CD8-positive, alpha-beta memory T cell (primary cell): Measurements from ENCODE around the gene TMEM203. TPM values are rescaled to one million over a fixed set of nuclear protein-coding genes. Genes with fewer than 3 reads are reported as not detected.
A peak's percentile ranks its signal among the peaks of the same experiment; 100 is the strongest.

ENCODE experiments used
- CTCF ChIA-PET: fragments of 350-600 bp; sonication (Branson Sonifier 250); formaldehyde crosslinking; loops from one replicate; lab custom pipeline; 2021; ENCODE audit warnings: antibody characterized with exemption; lab: Charles Lee
- POLR2A ChIA-PET: fragments of 350-600 bp; sonication (Branson Sonifier 250); formaldehyde crosslinking; loops from one replicate; lab custom pipeline; 2021; ENCODE audit warnings: antibody characterized with exemption; lab: Charles Lee
- DNase-seq, 5 donors: peaks; one replicate each; pipeline versions ENCODE4 v3.0.0 to v3.0.0-alpha.2; 2020 to 2022; ENCODE audit warnings: mixed read lengths in 1 of 5
- H3K27ac ChIP-seq: one replicate; pipeline ENCODE4 v1.7.0; 2013; ENCODE audit warnings: low read depth, mild to moderate bottlenecking, low read length, moderate library complexity
- H3K27me3 ChIP-seq: 2 replicates; pipeline ENCODE4 v1.7.0; 2013; ENCODE audit warnings: low read length, mild to moderate bottlenecking; ENCODE audit not compliant: insufficient read depth, poor library complexity, severe bottlenecking
- H3K36me3 ChIP-seq: 2 replicates; pipeline ENCODE4 v1.7.0; 2013; ENCODE audit warnings: mild to moderate bottlenecking, low read length, moderate library complexity; ENCODE audit not compliant: insufficient read depth
- H3K4me1 ChIP-seq: 2 replicates; pipeline ENCODE4 v1.7.0; 2013; ENCODE audit warnings: mild to moderate bottlenecking, low read length, moderate library complexity; ENCODE audit not compliant: insufficient read depth
- H3K4me3 ChIP-seq: 2 replicates; pipeline ENCODE4 v1.7.0; 2013; ENCODE audit warnings: mild to moderate bottlenecking, low read length
- H3K9me3 ChIP-seq: 2 replicates; pipeline ENCODE4 v1.7.0; 2013; ENCODE audit warnings: mild to moderate bottlenecking, low read length
- H3K27ac Mint-ChIP-seq, 8 donors: one replicate each; pipeline ENCODE4 v1.8.0; 2020 to 2021; ENCODE audit warnings: mixed read lengths in 8 of 8, mild to moderate bottlenecking in 6 of 8, inconsistent platforms in 3 of 8, moderate library complexity in 3 of 8
- H3K27me3 Mint-ChIP-seq, 2 donors: one replicate each; pipeline ENCODE4 v1.8.0; 2020 to 2021; ENCODE audit warnings: mixed read lengths in 2 of 2, mild to moderate bottlenecking in 1 of 2, moderate library complexity in 1 of 2
- H3K36me3 Mint-ChIP-seq, 3 donors: one replicate each; pipeline ENCODE4 v1.8.0; 2020 to 2021; ENCODE audit warnings: mixed read lengths in 3 of 3, inconsistent platforms in 1 of 3, mild to moderate bottlenecking in 1 of 3
- H3K4me1 Mint-ChIP-seq, 3 donors: one replicate each; pipeline ENCODE4 v1.8.0; 2020 to 2021; ENCODE audit warnings: mixed read lengths in 3 of 3, inconsistent platforms in 1 of 3, mild to moderate bottlenecking in 1 of 3
- H3K4me3 Mint-ChIP-seq, 7 donors: one replicate each; pipeline ENCODE4 v1.8.0; 2020 to 2021; ENCODE audit warnings: mixed read lengths in 7 of 7, mild to moderate bottlenecking in 6 of 7, moderate library complexity in 4 of 7, inconsistent platforms in 2 of 7
- H3K9me3 Mint-ChIP-seq, 5 donors: one replicate each; pipeline ENCODE4 v1.8.0; 2020 to 2022; ENCODE audit warnings: mixed read lengths in 5 of 5, mild to moderate bottlenecking in 3 of 5, moderate library complexity in 2 of 5, inconsistent platforms in 1 of 5
- polyA plus RNA-seq: library from polyadenylated mRNA; unstranded; fragments of 300-500 nt; fragmentation: Illumina TruSeq; gene quantifications from one replicate; pipeline ENCODE4 v1.2.3, GENCODE V29; 2021
- total RNA-seq, 2 experiments: library from RNA; stranded (reverse); gene quantifications; one replicate each; pipeline ENCODE4 v1.2.3, GENCODE V29; 2021

Gene TMEM203
- total RNA-seq = 10 to 100 TPM; 51.5 to 53.9 TPM
- polyA plus RNA-seq = 134 TPM

GRCh38 chr9:137205126-137206069 lies at the start of gene TMEM203, which contains the start of gene NDOR1:
Gene TMEM203 (minus strand): TSS chr9:137205648. CDS start chr9:137205414, 234 bp downstream.
Gene NDOR1 (plus strand): TSS chr9:137205700. CDS start chr9:137205778, 78 bp downstream.
- ChIA-PET POLR2A (interaction anchor here (0.9 to 2.8 kb wide), 5 partner anchors 16 to 110 kb away, joined by 3 to 11 read pairs (median 3); partner anchors contain the start of gene TUBB4B), CTCF (interaction anchor here (1.1 to 1.9 kb wide), 3 partner anchors 16 to 159 kb away, joined by 3 to 6 read pairs (median 3); partner anchors contain the start of gene SSNA1)
- no peaks in the 10 kb centered on the region for H3K27me3 ChIP-seq
- peak; percentile 87 to 95 (median 92) for DNase-seq
- peak within 1 kb of the TSS; percentile 89 to 96 (median 91) for H3K4me3 Mint-ChIP-seq
- no peaks in the 10 kb centered on the region for H3K9me3 ChIP-seq
- H3K27ac Mint-ChIP-seq = peak within 1 kb of the TSS; percentile 88 to 96 (median 95)
- H3K4me3 ChIP-seq = peak within 1 kb of the TSS; percentile 97
- H3K4me1 ChIP-seq = peaks cover 40% of the 10 kb centered on the region
- H3K27ac ChIP-seq = peak within 1 kb of the TSS; percentile 85
- H3K9me3 Mint-ChIP-seq = no peaks in the 10 kb centered on the region
- H3K4me1 Mint-ChIP-seq = peaks cover 38 to 54% (median 41%) of the 10 kb centered on the region in 3 donors
- H3K36me3 ChIP-seq = peaks cover 5% of the 10 kb centered on the region
- H3K27me3 Mint-ChIP-seq = peaks cover 0 to 1% of the 10 kb centered on the region in 2 donors
- H3K36me3 Mint-ChIP-seq = peaks cover 0 to 21% (median 7%) of the 10 kb centered on the region in 3 donors

- peaks cover 0 to 29% (median 0%) of the 10 kb centered on the region in 3 donors for H3K36me3 Mint-ChIP-seq
- peak within 1 kb of the TSS; percentile 86 to 96 (median 88) for H3K4me3 Mint-ChIP-seq
- peak; percentile 94 to 97 (median 95) for DNase-seq
- Histone ChIP-seq H3K4me1 (peaks cover 18% of the 10 kb centered on the region), H3K9me3 (no peaks in the 10 kb centered on the region), H3K27ac (peak within 1 kb of the TSS; percentile 73), H3K27me3 (no peaks in the 10 kb centered on the region), H3K4me3 (peak within 1 kb of the TSS; percentile 77), H3K36me3 (no peaks in the 10 kb centered on the region)
- H3K27me3 Mint-ChIP-seq = no peaks in the 10 kb centered on the region
- CTCF ChIA-PET = interaction anchor here (1.2 to 6.2 kb wide), 6 partner anchors 14 to 169 kb away, joined by 3 to 43 read pairs (median 8); partner anchors contain the start of genes EXD3, NOXA1 and TUBB4B
- H3K27ac Mint-ChIP-seq = peak within 1 kb of the TSS in 7 of 8 donors; percentile 61 to 97 (median 84)
- H3K9me3 Mint-ChIP-seq = no peaks in the 10 kb centered on the region
- H3K4me1 Mint-ChIP-seq = peaks cover 8 to 25% (median 11%) of the 10 kb centered on the region in 3 donors
- POLR2A ChIA-PET = interaction anchor here (1.0 to 5.4 kb wide), 5 partner anchors 13 to 160 kb away, joined by 3 to 83 read pairs (median 4); partner anchors contain the start of genes NDOR1, TMEM203, TPRN and TUBB4B
Measured at GRCh38 chr9:137254624-137255447, 49.4 kb upstream of the TMEM203 start, which contains the start of gene NELFB. Gene NELFB (plus strand): TSS chr9:137255327.

DNA sequence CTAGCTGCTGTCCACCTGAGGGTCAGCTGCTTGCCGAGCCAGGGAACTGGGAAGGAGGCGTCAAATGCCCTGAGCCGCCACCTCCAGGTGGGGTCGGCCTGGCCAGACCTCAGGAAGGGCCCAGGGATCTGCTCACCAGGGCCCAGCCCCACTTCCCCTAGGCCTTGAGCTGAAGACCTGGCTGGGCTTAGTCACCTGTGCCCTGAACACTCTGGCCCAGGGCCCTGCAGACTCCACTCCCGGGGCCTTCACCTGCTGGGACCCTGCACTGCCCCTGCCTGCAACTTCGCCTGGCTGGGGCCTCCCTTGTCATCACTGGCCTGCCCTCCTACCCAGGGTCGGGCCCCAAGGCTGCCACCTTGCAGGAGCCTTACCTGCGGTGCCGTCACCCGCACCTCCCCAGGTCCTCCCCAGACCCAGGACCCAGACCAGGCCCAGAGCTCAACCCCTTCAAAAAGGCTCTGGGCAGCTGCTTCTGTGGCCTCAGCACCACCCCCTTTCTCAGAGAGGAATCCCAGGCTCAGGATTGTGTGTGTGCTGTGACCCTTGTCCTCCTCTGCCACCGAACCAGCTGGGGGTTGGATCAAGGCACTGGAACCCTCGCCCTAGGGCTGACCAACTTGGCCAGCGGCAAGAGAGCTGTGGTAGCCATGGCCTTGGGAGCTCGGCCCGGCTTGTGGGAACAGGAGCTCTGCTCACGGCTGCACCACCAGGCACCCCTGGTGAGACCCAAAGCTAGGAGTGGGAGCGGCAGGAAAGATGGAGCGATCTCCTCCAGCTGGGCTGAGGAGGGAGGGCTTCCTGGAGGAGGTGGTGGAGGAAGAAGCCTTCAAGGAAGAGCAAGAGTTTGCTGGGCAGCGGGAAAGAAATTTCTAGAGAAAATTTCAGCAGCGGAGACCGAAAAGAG lies 48.5 kb upstream of the TMEM203 start:
- H3K27me3 ChIP-seq = no peaks in the 10 kb centered on the region
- no peak overlapping the region for H3K4me3 ChIP-seq
- H3K27ac Mint-ChIP-seq = peak overlapping the region in 6 of 8 donors; percentile 57 to 97 (median 74)
- H3K4me1 Mint-ChIP-seq = peaks cover 8 to 22% (median 11%) of the 10 kb centered on the region in 3 donors
- peak overlapping the region; percentile 73 to 96 (median 87) for H3K4me3 Mint-ChIP-seq
- H3K36me3 Mint-ChIP-seq = peaks cover 0 to 24% (median 0%) of the 10 kb centered on the region in 3 donors
- peaks cover 18% of the 10 kb centered on the region for H3K4me1 ChIP-seq
- no peaks in the 10 kb centered on the region for H3K36me3 ChIP-seq
- no peaks in the 10 kb centered on the region for H3K9me3 Mint-ChIP-seq
- no peaks in the 10 kb centered on the region for H3K27me3 Mint-ChIP-seq
- no peak for DNase-seq
- POLR2A ChIA-PET = interaction anchor here (1.0 to 5.4 kb wide), 5 partner anchors 13 to 159 kb away, joined by 3 to 83 read pairs (median 4); partner anchors contain the start of genes NDOR1, TMEM203, TPRN and TUBB4B
- H3K27ac ChIP-seq = peak overlapping the region; percentile 61
- no peaks in the 10 kb centered on the region for H3K9me3 ChIP-seq
- CTCF ChIA-PET = interaction anchor here (1.2 to 6.2 kb wide), 4 partner anchors 13 to 124 kb away, joined by 3 to 43 read pairs (median 12); partner anchors contain the start of gene TUBB4B

GRCh38 chr9:137252555-137253506 lies 47.4 kb upstream of the TMEM203 start:
- ChIA-PET POLR2A (interaction anchor here (5.4 kb wide), 1 partner anchor 11 kb away, joined by 83 read pairs; the partner anchor contains the start of gene TUBB4B), CTCF (interaction anchor here (2.1 to 6.2 kb wide), 2 partner anchors 12 to 16 kb away, joined by 10 to 43 read pairs; partner anchors contain the start of gene TUBB4B)
- no peak overlapping the region for H3K4me3 ChIP-seq
- peaks cover 18% of the 10 kb centered on the region for H3K4me1 ChIP-seq
- Mint-ChIP-seq H3K36me3 (peaks cover 0 to 14% (median 0%) of the 10 kb centered on the region in 3 donors), H3K4me1 (peaks cover 8 to 22% (median 11%) of the 10 kb centered on the region in 3 donors), H3K27ac (no peak overlapping the region), H3K9me3 (no peaks in the 10 kb centered on the region), H3K27me3 (no peaks in the 10 kb centered on the region), H3K4me3 (peak overlapping the region in 1 of 7 donors; percentile 52)
- no peak overlapping the region for H3K27ac ChIP-seq
- H3K36me3 ChIP-seq = no peaks in the 10 kb centered on the region
- DNase-seq = no peak
- H3K27me3 ChIP-seq = no peaks in the 10 kb centered on the region
- H3K9me3 ChIP-seq = no peaks in the 10 kb centered on the region

DNA sequence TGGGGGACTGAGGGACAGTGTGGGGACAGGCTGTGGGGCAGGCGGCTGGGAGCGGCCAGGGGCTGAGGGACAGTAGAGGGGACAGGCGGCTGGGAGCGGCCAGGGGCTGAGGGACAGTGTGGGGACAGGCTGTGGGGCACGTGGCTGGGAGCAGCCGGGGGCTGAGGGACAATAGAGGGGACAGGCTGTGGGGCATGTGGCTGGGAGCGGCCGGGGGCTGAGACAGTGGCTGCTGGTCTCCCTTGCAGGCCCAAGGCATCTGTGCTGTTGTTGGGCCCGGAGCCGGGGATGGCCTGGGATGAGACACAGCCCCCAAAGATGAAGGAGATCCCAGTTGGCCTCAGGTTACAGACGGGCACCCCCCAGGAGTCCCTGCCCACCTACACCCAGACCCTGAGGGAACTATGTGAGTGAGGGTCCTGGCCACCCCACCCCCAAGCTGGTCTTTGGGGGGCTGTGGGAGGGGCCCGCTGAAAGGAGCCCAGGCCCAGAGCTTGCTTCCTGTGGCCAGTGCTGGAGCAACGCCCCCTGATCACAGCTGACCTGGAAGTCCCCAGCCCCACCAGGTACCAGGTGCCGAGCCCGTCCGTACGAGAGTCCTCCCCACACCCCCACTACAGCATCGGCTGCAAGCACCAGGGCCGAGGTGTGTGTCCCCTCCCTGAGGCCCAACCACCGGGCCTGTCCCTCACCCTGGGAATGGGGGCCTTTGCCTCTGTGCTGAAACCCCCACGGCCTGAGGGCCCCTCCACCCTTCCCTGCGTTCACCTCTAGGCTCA lies 46.2 kb upstream of the TMEM203 start:
- Mint-ChIP-seq H3K36me3 (peaks cover 0 to 9% (median 0%) of the 10 kb centered on the region in 3 donors), H3K4me1 (peaks cover 7 to 16% (median 8%) of the 10 kb centered on the region in 3 donors), H3K27ac (no peak overlapping the region), H3K27me3 (no peaks in the 10 kb centered on the region), H3K4me3 (peak overlapping the region in 1 of 7 donors; percentile 27), H3K9me3 (no peaks in the 10 kb centered on the region)
- Histone ChIP-seq H3K9me3 (no peaks in the 10 kb centered on the region), H3K4me3 (no peak overlapping the region), H3K4me1 (peaks cover 14% of the 10 kb centered on the region), H3K27me3 (no peaks in the 10 kb centered on the region), H3K27ac (no peak overlapping the region), H3K36me3 (no peaks in the 10 kb centered on the region)
- POLR2A ChIA-PET = no interaction called here
- CTCF ChIA-PET = interaction anchor here (6.2 kb wide), 1 partner anchor 11 kb away, joined by 43 read pairs; the partner anchor contains the start of gene TUBB4B
- DNase-seq = no peak
